ENCODE results near the gene DNM3. TPM values are rescaled to one million over a fixed set of nuclear protein-coding genes. Genes with fewer than 3 reads are reported as not detected.

Gene DNM3
- total and polyA plus RNA-seq, 9 of the 15 experiments (the other 6 are each of a cell fraction or from before 2014, with no cell fraction given): 0.08 to 0.36 (median 0.22) TPM; not detected in 1

DNA sequence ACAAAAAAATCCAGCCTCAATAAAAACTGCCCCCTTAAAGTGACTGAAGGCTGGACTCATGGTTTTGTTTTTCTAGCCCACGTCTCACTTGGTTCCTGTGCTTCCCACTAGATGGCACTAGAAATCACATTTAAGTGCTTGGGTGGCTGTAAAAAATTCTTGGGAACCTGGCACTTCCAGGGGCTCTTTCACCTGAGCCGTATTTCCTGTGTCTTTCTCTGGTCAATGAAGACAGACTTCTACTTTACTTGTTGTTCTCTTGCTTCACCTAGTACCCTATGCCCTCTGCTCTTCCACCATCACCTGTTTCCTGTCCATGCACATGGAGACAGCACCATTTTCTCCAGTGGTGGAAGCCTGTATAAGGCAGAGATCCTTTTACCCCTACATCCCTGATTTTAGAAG, 39.8 kb upstream of the DNM3 start:
- Histone ChIP-seq H3K4me1 (replicated peaks in 1 of 2; ENCODE audit: control insufficient read depth in 2 of 2, insufficient read depth in 2 of 2, low read length in 2 of 2) (peaks cover 0 to 3% of the 10 kb centered on the region in 2 experiments; a peak in 1 of 5 replicates), H2AFZ (ENCODE audit: low read depth, low read length) (no peak overlapping the region; the same call in 1 of the 2 replicates), H4K20me1 (replicated peaks; ENCODE audit: control insufficient read depth, insufficient read depth, low read length) (no peaks in the 10 kb centered on the region), H3K4me3 (no peak overlapping the region), H3K9me1 (ENCODE audit: control insufficient read depth, insufficient read depth, low read length) (no peaks in the 10 kb centered on the region), H3K79me2 (ENCODE audit: control insufficient read depth, insufficient read depth, low read length) (no peaks in the 10 kb centered on the region), H3K9ac (ENCODE audit: insufficient read depth in 1 of 2, low read depth in 2 of 2, low read length in 2 of 2) (no peak overlapping the region), H3K27ac (ENCODE audit: extremely low read depth, low read depth, low read length) (no peak overlapping the region), H3K9me3 (replicated peaks; ENCODE audit: control insufficient read depth, insufficient read depth, low read depth, low read length) (no peaks in the 10 kb centered on the region), H3K4me2 (ENCODE audit: insufficient read depth, low read length) (no peak overlapping the region), H3K36me3 (ENCODE audit: control insufficient read depth, insufficient read depth, low read length) (peaks cover 16% of the 10 kb centered on the region; the same call in 1 of the 3 replicates), H3K27me3 (ENCODE audit: control insufficient read depth in 2 of 2, insufficient read depth in 2 of 2, low read length in 2 of 2) (no peaks in the 10 kb centered on the region)
- DNase-seq (ENCODE audit: extremely low read depth in 1 of 4, low spot score in 3 of 4) (peak; percentile 61 to 67 (median 63)), FAIRE-seq (peak; percentile 90), ATAC-seq (peak; percentile 79)
- CTCF ChIA-PET (ENCODE audit: low intra/inter-chr PET ratio): interaction anchor here (0.5 to 2.7 kb wide), 6 partner anchors 24 to 627 kb away, joined by 3 to 19 read pairs (median 3); no protein-coding TSS in a partner anchor
- POLR2A ChIA-PET: interaction anchor here (0.6 to 1.8 kb wide), 3 partner anchors 9 to 583 kb away, joined by 3 to 6 read pairs (median 4); no protein-coding TSS in a partner anchor
- intact Hi-C loops (cut with micrococcal nuclease): loop anchor here (1.0 to 5.0 kb wide), 2 partner anchors 184 to 596 kb away; no protein-coding TSS in a partner anchor
- 0% methylated on average over 2 of the region's 2 CpGs for WGBS (ENCODE audit: insufficient coverage, low coverage, missing lambda C conversion rate)
- in situ Hi-C loops (cut with MboI): loop anchor here (5.0 to 10.0 kb wide), 2 partner anchors 181 to 593 kb away; no protein-coding TSS in a partner anchor
- BruUV-seq (replicated peaks): no TSS peak
- TF ChIP-seq ZNF696 (CRISPR knock-in tag; conservative IDR thresholded peaks at IDR 0.05) (no peak), SRF (CRISPR knock-in tag; IDR thresholded peaks at IDR 0.05) (no peak), XRCC5 (IDR thresholded peaks at IDR 0.05; ENCODE audit: low read depth, low read length) (peak; percentile 57; the same call in 1 of the 2 replicates), NR4A1 (CRISPR knock-in tag; IDR thresholded peaks at IDR 0.05) (no peak), NR4A1 (tag; IDR thresholded peaks at IDR 0.05) (no peak), NONO (IDR thresholded peaks at IDR 0.05; ENCODE audit: low read depth in 2 of 2, low read length in 1 of 2) (no peak), ARID2 (IDR thresholded peaks at IDR 0.05) (0 out of 2 replicates have a peak, but pooled peaks have one; percentile 21), RAD21 (CRISPR knock-in tag; conservative IDR thresholded peaks at IDR 0.05 in 1 of 2, IDR thresholded peaks at IDR 0.05 in 1 of 2) (peak; percentile 82), MTA2 (IDR thresholded peaks at IDR 0.05; ENCODE audit: low read depth) (no peak), SMC3 (conservative IDR thresholded peaks at IDR 0.05; ENCODE audit: insufficient read depth, low read depth, low read length) (peak; percentile 36; the same call in 1 of the 2 replicates), RB1 (IDR thresholded peaks at IDR 0.05; ENCODE audit: low read depth) (0 out of 2 replicates have a peak, but pooled peaks have one; percentile 4)
- TF ChIP-seq, protein P1, sequence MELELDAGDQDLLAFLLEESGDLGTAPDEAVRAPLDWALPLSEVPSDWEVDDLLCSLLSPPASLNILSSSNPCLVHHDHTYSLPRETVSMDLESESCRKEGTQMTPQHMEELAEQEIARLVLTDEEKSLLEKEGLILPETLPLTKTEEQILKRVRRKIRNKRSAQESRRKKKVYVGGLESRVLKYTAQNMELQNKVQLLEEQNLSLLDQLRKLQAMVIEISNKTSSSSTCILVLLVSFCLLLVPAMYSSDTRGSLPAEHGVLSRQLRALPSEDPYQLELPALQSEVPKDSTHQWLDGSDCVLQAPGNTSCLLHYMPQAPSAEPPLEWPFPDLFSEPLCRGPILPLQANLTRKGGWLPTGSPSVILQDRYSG (tag; conservative IDR thresholded peaks at IDR 0.05; ENCODE audit: low read depth): no peak
- TF ChIP-seq, protein P2, sequence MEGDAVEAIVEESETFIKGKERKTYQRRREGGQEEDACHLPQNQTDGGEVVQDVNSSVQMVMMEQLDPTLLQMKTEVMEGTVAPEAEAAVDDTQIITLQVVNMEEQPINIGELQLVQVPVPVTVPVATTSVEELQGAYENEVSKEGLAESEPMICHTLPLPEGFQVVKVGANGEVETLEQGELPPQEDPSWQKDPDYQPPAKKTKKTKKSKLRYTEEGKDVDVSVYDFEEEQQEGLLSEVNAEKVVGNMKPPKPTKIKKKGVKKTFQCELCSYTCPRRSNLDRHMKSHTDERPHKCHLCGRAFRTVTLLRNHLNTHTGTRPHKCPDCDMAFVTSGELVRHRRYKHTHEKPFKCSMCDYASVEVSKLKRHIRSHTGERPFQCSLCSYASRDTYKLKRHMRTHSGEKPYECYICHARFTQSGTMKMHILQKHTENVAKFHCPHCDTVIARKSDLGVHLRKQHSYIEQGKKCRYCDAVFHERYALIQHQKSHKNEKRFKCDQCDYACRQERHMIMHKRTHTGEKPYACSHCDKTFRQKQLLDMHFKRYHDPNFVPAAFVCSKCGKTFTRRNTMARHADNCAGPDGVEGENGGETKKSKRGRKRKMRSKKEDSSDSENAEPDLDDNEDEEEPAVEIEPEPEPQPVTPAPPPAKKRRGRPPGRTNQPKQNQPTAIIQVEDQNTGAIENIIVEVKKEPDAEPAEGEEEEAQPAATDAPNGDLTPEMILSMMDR (IDR thresholded peaks at IDR 0.05 in 2 of 3, conservative IDR thresholded peaks at IDR 0.05 in 1 of 3; ENCODE audit: insufficient read depth in 2 of 3, low read depth in 1 of 3, low read length in 3 of 3): peak; percentile 80 to 87 (median 80)
